Stimulated activated CD4-positive, alpha-beta T cell treated with anti-CD3 and anti-CD28 coated beads, Interleukin-1b, Interleukin-23, amount 100 ng/mL, for 24 hours (primary cell): ENCODE measurements around the gene NPIPB8.
A peak's percentile ranks its signal among the peaks of the same experiment; 100 is the strongest.
"Not testable (repeated sequence)": the region's sequence is repeated elsewhere in the genome, so short reads cannot be mapped to it uniquely, and the experiment has no call there.

Experiments used
- DNase-seq, 4 experiments: peaks; one replicate each; pipeline ENCODE4 v3.0.0-alpha.2; 2020; ENCODE audit warnings: low read depth in 4 of 4, low spot score in 1 of 4

The NPIPB8 gene

DNA sequence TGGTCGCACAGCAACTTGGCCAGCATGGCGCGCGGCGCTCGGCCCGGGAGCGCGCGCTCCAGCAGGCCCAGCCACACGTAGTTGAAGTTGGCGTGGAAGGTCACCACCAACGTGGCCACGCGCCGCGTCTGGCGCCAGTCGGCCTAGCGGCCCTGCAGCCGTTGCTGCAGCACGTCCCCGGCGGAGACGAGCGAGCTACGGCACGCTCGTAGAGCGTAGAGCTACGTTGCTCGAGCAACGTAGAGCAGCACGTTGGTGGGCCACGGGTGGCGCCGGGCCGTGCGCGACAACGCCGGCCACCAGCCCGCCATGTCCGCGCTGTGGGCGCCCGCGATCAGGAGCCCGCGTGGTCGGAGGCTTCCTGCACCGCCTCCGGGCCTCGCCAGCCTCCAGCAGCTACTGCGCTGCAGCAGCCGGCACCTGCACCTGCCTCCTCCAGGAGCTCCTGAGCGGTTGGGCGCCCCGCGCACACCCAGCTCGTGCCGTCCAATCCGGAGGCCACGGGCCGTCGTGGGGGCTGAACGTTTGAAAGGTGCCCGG is 14.6 kb upstream of the NPIPB8 start:
- DNase-seq: peak; percentile 20 to 70 (median 46)

DNA sequence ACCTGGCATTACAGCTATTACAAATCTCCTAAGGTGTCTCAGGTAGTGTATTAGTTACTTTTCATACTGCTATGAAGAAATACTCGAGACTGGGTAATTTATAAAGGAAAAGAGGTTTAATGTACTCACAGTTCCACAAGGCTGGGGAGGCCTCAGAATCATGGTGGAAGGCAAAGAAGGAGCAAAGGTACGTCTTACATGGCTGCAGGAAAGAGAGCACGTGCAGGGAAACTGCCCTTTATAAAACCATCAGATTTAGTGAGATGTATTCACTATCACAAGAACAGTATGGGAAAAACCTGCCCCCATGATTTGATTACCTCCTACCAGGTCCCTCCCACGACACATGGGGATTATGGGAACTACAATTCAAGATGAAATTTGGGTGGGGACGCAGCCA is 7.0 kb upstream of the NPIPB8 start:
- not testable (repeated sequence) for DNase-seq

DNA sequence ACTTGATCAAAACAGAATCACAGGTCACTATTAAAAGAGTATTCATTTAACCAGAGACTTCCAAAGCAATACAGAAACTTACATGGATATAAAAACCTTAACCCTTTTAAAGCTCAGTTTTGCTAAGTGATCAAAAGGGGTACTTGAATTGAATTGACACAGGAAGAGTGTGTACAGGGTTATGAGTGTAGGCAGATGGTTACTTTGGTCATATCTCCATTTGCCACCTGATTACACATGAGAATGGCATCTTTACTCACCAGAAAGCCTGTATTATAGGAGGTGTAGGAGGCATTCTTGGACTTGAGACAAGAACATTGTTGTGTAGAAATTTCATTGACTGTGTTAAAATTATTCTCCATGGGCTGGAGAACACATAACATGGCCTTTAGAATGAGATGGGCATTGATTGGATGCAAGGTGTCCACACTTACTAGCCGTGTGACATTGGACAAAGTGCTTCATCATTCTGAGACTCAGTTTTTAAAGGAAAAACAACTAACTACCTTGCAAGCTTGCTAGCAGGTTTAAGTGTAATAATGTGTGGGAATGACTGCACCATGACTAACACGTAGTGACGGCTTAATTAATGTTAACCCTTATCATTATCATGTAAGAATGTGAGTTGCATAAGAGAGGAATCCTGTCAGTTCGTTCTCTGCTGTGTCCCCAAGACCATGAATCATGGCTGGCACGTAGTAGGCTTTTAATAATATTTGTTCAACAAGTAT is 1.6 kb upstream of the NPIPB8 start:
- DNase-seq: not testable (repeated sequence)

DNA sequence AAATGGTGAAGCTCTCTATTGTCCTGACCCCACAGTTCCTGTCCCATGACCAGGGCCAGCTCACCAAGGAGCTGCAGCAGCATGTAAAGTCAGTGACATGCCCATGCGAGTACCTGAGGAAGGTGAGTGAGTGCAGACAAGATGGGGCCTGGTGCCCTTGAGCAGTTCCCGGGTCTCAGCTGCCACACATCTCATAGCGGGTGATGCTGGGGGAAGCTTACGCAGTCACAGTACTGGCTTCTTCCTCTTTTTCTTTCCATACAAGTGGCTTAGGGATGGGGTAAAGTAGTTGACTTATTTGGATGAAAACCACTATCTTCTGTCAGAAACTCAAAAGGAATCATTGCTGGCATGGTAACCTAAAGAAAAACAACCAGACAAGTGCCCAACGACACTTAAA is 494 bp downstream of the NPIPB8 start:
- not testable (repeated sequence) for DNase-seq

DNA sequence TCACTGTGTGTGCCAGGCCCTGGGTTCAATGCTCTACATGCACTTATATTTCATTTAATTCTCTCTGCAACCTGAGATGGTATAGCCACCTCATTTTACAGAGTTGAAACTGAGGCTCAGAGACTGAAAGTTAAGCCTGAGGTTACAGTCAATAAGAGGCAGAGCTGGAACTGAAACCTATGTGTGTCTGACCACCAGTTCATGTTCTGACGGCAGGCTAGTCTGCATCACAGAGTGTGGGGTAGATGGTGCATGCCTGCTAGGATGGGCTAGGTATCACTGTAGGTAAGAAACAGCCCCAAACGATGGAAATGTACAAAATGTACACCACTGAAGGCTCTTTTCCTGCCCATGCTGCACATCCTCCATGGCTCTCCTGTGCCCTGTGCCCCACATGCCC is 2.1 kb downstream of the NPIPB8 start:
- DNase-seq: not testable (repeated sequence)

DNA sequence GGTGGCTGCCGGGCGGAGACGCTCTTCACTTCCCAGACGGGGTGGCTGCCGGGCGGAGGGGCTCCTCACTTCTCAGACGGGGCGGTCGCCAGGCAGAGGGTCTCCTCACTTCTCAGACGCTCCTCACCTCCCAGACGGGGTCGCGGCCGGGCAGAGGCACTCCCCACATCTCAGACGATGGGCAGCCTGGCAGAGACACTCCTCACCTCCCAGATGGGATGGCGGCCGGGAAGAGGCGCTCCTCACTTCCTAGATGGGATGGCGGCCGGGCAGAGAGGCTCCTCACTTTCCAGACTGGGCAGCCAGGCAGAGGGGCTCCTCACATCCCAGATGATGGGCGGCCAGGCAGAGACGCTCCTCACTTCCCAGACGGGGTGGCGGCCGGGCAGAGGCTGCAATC is 28.4 kb downstream of the NPIPB8 start:
- DNase-seq: not testable (repeated sequence)

DNA sequence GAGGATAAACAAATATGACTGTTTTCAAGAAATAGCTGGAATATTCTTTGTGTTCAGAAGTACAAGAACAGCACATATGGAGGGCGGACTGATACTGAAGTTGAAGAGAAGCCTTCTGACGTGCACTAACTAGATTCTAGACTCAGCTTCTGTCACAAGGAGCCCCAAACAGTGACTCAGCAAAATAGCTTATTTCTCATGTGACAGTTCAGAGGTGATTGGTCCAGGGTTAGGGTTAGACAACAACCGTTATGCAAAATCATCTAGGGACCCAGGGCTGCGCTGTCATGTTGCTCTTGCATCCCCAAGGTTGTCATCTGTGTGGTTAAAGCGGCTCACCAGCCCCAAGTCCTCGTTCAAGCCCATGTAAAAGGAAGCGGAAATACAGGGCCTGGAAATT is 29.6 kb downstream of the NPIPB8 start:
- DNase-seq: not testable (repeated sequence)

DNA sequence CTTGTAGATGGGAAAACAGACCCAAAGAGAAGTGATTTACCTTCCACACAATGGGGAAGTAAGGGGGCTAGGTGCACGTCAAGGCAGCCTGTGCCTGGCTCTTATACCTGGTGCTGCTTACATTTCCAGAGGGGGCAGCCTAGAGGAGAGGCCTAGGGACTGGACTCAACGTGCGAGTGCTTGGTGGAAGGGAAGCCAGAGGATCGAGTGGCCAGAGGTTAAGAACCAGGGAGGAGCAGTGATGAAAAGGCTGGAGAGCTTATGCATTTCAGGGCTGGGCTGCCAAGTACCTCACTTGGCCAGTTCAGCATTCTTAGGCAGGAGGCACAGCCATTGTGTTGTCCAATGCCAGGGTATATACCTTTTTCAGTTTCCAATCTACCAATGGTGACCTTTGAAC is 30.3 kb downstream of the NPIPB8 start:
- DNase-seq: not testable (repeated sequence)

DNA sequence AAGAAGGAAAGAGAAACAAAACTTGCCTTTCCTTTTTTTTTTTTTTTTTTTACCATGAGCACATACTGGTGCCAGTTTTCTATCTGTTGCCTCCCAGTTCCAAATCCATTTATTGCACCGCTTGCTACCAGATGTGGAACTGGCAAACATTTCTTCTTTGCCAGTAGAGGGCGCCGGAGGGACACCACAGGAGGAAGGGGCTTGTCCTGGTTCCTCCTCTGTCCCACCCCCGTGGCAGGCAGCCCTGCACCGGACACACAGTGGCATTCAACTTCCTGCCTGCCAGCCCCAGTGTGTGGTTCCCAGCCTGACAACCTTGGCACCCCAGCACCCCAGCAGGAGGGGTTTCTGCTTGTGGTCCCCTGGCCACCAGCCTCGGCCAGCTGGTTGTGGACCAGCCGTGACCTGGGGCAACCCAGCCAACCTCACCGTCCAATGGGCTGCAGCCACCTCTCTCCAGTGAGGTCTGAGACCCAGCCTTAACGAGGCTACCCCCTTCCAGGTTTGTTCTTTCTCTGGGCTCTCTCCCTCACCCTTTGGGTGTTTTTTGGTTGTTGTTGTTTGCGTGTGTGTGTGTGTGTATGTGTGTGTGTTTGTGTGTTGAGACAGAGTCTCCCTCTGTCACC is 50.6 kb downstream of the NPIPB8 start:
- DNase-seq: not testable (repeated sequence)

DNA sequence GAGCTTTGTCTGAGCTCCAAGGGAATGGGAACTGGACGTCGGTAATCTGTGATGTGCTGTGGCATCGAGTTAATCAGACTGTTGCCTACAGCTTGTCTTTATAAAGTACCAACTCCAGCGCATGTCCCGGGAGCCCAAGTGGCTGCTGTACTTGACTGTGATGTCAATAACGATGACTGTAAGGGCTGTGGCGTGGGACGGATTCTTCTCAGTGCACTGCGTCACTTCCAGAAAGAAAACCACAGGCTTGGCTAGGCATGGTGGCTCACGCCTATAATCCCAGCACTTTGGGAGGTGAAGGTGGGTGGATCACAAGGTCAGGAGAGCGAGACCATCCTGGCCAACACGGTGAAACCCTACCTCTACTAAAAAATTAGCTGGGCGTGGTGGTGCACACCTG is 51.6 kb downstream of the NPIPB8 start:
- DNase-seq: not testable (repeated sequence)

DNA sequence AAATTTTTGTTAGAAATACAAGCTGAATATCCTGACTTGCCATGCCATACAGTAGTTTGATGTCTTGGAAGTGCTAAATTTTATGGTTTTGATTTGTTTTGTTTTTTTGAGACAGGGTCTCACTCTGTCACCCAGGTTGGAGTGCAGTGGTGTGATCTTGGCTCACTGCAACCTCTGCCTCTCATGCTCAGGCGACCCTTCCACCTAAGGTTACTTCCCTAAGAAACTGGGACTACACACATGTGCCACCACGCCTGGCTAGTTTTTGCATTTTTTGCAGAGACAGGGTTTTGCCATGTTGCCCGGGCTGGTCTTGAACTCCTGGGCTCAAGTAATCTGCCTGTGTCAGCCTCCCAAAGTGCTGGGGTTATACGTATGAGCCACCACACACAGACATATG is 53.9 kb downstream of the NPIPB8 start:
- not testable (repeated sequence) for DNase-seq

DNA sequence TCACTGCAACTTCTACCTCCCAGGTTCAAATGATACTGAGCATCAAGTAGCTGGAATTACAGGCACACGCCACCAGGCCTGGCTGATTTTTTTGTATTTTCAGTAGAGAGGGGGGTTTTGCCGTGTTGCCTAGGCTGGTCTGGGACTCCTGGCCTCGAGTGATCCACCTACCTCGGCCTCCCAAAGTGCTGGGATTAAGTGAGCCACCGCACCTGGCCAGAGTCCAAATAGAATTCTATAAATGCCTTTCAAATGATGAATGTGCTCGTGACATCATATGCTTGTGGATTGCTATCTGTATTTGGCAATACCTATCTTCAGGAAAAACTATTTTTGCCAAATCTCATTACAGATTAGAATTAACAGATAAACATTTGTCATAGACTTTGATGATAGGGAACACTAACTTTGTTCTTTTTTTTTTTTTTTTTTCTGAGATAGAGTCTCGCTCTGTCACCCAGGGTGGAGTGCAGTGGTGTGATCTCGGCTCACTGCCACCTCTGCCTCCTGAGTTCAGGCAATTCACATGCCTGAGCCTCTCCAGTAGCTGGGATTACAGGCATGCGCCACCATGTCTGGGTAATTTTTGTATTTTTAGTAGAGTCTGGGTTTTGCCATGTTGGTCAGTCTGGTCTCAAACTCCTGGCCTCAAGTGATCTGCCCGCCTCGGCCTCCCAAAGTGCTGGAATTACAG is 55.5 kb downstream of the NPIPB8 start:
- not testable (repeated sequence) for DNase-seq

DNA sequence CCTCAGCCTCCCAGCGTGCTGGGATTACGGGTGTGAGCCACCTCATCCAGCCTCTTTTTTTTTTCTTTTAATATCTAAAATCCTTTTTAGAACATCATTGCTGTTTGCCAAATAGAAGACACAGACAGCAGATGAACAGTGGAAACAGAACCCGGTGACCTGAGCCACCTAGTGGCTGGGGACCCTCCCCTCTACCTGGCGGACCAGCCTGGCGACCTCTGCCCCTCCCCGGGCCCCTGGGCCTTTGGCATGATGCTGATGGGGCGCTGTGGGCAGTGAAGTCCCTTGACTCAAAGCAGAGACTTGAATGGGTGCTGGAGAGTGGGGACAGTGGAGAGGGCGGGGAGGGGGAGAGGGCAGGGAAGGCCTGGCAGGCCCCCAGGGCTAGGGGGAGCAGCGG is 61.9 kb downstream of the NPIPB8 start:
- DNase-seq: not testable (repeated sequence)

DNA sequence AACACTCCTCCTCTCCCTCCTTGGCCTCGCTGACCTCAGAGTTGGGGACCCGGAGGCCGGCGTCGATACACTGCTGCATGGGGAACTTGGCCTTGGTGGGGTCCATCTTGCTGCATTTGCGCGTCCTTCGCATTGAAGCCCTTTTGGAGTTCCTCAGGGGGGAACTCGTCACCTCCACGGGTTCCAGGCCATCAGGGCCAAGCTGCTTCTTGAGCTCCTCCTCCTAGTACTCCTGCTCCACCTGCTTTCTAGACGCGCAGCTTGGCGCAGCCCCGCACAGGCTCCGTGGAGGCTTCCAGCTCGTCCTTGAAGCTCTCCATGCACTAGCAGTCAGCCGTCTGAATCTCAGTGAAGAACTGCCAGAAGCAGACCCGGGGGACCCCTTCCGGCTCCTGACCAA is 62.5 kb downstream of the NPIPB8 start:
- DNase-seq: not testable (repeated sequence)

DNA sequence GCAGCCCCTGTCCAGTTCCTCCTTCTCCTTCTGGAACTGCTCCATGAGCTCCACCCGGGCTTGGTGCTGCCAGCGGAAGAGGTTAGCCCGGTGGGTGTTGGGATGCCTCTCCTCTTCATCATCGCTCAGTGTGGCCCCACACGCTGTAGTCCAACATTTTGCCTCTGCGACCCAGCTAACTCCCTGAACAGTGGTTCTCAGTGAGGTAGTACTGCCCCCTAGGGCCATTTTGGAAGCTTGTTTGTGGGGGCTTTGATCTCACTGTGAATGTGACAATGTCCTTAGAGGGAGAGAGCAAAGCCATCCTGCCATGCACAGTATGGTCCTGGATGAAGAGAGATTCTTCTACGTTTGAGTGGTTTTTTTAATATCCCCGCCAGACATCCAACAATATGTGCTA is 63.5 kb downstream of the NPIPB8 start:
- not testable (repeated sequence) for DNase-seq

DNA sequence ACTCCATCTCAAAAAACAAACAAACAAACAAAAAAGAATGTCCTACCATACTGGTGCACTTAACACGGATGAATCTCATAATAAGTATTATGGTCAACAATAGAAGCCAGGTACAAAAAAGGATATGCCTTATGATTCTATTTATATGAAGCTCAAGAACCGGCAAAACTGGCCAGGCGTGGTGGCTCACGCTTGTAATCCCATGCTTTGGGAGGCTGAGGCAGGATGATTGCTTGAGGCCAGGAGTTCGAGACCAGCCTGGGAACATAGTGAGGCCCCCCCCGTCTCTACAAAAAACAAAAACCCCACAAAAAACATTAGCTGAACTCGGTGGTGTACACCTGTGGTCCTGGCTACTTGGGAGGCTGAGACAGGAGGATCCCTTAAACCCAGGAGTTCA is 66.4 kb downstream of the NPIPB8 start:
- DNase-seq: not testable (repeated sequence)
